Skeletal muscle tissue (tissue), 4 donors: Measurements from ENCODE around the gene EPHB2. TPM values are rescaled to one million over a fixed set of nuclear protein-coding genes. Genes with fewer than 3 reads are reported as not detected.

Experiments
- H3K27ac ChIP-seq: one replicate; pipeline ENCODE4 v1.7.0; 2013; ENCODE audit warnings: mild to moderate bottlenecking, low read depth, low read length, inconsistent platforms
- H3K27me3 ChIP-seq, 3 donors: one replicate each; pipeline ENCODE4 v1.7.0; 2013; ENCODE audit warnings: low read length in 3 of 3; ENCODE audit not compliant: control insufficient read depth in 3 of 3, insufficient read depth in 3 of 3
- H3K36me3 ChIP-seq, 3 donors: one replicate each; pipeline ENCODE4 v1.7.0; 2013; ENCODE audit warnings: low read length in 3 of 3; ENCODE audit not compliant: control insufficient read depth in 3 of 3, insufficient read depth in 3 of 3
- H3K4me1 ChIP-seq, 3 donors: one replicate each; pipeline ENCODE4 v1.7.0; 2013; ENCODE audit warnings: low read length in 3 of 3, mild to moderate bottlenecking in 3 of 3; ENCODE audit not compliant: control insufficient read depth in 3 of 3, insufficient read depth in 3 of 3
- H3K4me3 ChIP-seq, 3 donors: one replicate each; pipeline ENCODE4 v1.7.0; 2013; ENCODE audit warnings: low read length in 3 of 3
- H3K9ac ChIP-seq, 3 donors: one replicate each; pipeline ENCODE4 v1.7.0; 2013; ENCODE audit warnings: low read length in 3 of 3, mild to moderate bottlenecking in 3 of 3, moderate library complexity in 2 of 3, low read depth in 1 of 3
- H3K9me3 ChIP-seq, 3 donors: one replicate each; pipeline ENCODE4 v1.7.0; 2013; ENCODE audit warnings: low read length in 3 of 3; ENCODE audit not compliant: control insufficient read depth in 3 of 3
- total RNA-seq: library from RNA; depleted of rRNA; stranded (reverse); fragments of >200 nt; gene quantifications from one replicate; pipeline ENCODE4 v1.2.3, GENCODE V29; 2014
- donor health status: Osteomylitis.

EPHB2 gene
- total RNA-seq, 1 donor from 2014 or later: 13.0 TPM

- H3K27ac ChIP-seq: no peak overlapping the region
- peaks cover 26 to 29% (median 28%) of the 10 kb centered on the region in 3 donors for H3K27me3 ChIP-seq
- H3K9me3 ChIP-seq: no peaks in the 10 kb centered on the region
- H3K4me1 ChIP-seq: no peaks in the 10 kb centered on the region
- no peak overlapping the region for H3K4me3 ChIP-seq
- H3K9ac ChIP-seq: no peak overlapping the region
- no peaks in the 10 kb centered on the region for H3K36me3 ChIP-seq
These were observed 6.6 kb downstream of the EPHB2 start for GRCh38 chr1:22717037-22717760.

GRCh38 chr1:22721122-22721873, 10.7 kb downstream of the EPHB2 start:
- Histone ChIP-seq H3K9ac (no peak overlapping the region), H3K4me1 (no peaks in the 10 kb centered on the region), H3K36me3 (no peaks in the 10 kb centered on the region), H3K27me3 (peaks cover 5 to 29% (median 6%) of the 10 kb centered on the region in 3 donors), H3K9me3 (no peaks in the 10 kb centered on the region), H3K27ac (no peak overlapping the region), H3K4me3 (no peak overlapping the region)

- no peaks in the 10 kb centered on the region for H3K9me3 ChIP-seq
These were observed 12.4 kb downstream of the EPHB2 start for GRCh38 chr1:22722901-22723550.

GRCh38 chr1:22727873-22728272, 17.2 kb downstream of the EPHB2 start:
- H3K4me1 ChIP-seq: no peaks in the 10 kb centered on the region
- peaks cover 5 to 25% (median 6%) of the 10 kb centered on the region in 3 donors for H3K27me3 ChIP-seq
- no peak overlapping the region for H3K27ac ChIP-seq
- no peaks in the 10 kb centered on the region for H3K9me3 ChIP-seq
- H3K36me3 ChIP-seq: no peaks in the 10 kb centered on the region
- H3K9ac ChIP-seq: no peak overlapping the region
- H3K4me3 ChIP-seq: no peak overlapping the region

More at GRCh38 chr1:22722901-22723550, 12.4 kb downstream of the EPHB2 start:
- peaks cover 5 to 27% (median 6%) of the 10 kb centered on the region in 3 donors for H3K27me3 ChIP-seq
- H3K9ac ChIP-seq: no peak overlapping the region
- no peaks in the 10 kb centered on the region for H3K4me1 ChIP-seq
- H3K4me3 ChIP-seq: no peak overlapping the region
- no peak overlapping the region for H3K27ac ChIP-seq
- no peaks in the 10 kb centered on the region for H3K36me3 ChIP-seq

GRCh38 chr1:22728751-22729399, 18.2 kb downstream of the EPHB2 start:
- Histone ChIP-seq H3K4me3 (no peak overlapping the region), H3K36me3 (no peaks in the 10 kb centered on the region), H3K9me3 (no peaks in the 10 kb centered on the region), H3K4me1 (no peaks in the 10 kb centered on the region), H3K27me3 (peaks cover 5 to 16% (median 6%) of the 10 kb centered on the region in 3 donors), H3K9ac (no peak overlapping the region), H3K27ac (no peak overlapping the region)

- Histone ChIP-seq H3K36me3 (no peaks in the 10 kb centered on the region), H3K4me3 (no peak overlapping the region), H3K4me1 (no peaks in the 10 kb centered on the region), H3K9me3 (no peaks in the 10 kb centered on the region), H3K9ac (no peak overlapping the region), H3K27ac (no peak overlapping the region), H3K27me3 (peaks cover 5 to 12% (median 6%) of the 10 kb centered on the region in 3 donors)
These were observed 18.7 kb downstream of the EPHB2 start for GRCh38 chr1:22729400-22729773.

GRCh38 chr1:22729912-22730311, 19.3 kb downstream of the EPHB2 start:
- Histone ChIP-seq H3K27ac (no peak overlapping the region), H3K36me3 (no peaks in the 10 kb centered on the region), H3K9ac (no peak overlapping the region), H3K4me1 (no peaks in the 10 kb centered on the region), H3K9me3 (no peaks in the 10 kb centered on the region), H3K4me3 (no peak overlapping the region), H3K27me3 (peaks cover 2 to 7% (median 6%) of the 10 kb centered on the region in 3 donors)

GRCh38 chr1:22731924-22732720, 21.5 kb downstream of the EPHB2 start:
- H3K27me3 ChIP-seq: peaks cover 0 to 3% (median 2%) of the 10 kb centered on the region in 3 donors
- H3K27ac ChIP-seq: no peak overlapping the region
- no peaks in the 10 kb centered on the region for H3K4me1 ChIP-seq
- H3K36me3 ChIP-seq: no peaks in the 10 kb centered on the region
- H3K9ac ChIP-seq: no peak overlapping the region
- H3K4me3 ChIP-seq: no peak overlapping the region
- no peaks in the 10 kb centered on the region for H3K9me3 ChIP-seq

GRCh38 chr1:22733643-22734042, 23.0 kb downstream of the EPHB2 start:
- H3K9me3 ChIP-seq: no peaks in the 10 kb centered on the region
- H3K27me3 ChIP-seq: peaks cover 0 to 3% (median 1%) of the 10 kb centered on the region in 3 donors
- no peaks in the 10 kb centered on the region for H3K36me3 ChIP-seq
- no peak overlapping the region for H3K27ac ChIP-seq
- no peak overlapping the region for H3K4me3 ChIP-seq
- no peak overlapping the region for H3K9ac ChIP-seq
- no peaks in the 10 kb centered on the region for H3K4me1 ChIP-seq
